ENCODE data around the gene EBLN2.

GRCh38 chr3:73069187-73069586, 7.7 kb downstream of the EBLN2 start:
- TF ChIP-seq POLR2AphosphoS5 (IDR thresholded peaks at IDR 0.05; ENCODE audit: low read depth, low read length) (no peak), POLR2A (IDR thresholded peaks at IDR 0.05; ENCODE audit: low read depth, low read length) (no peak), TAF1 (IDR thresholded peaks at IDR 0.05; ENCODE audit: low read depth, low read length) (no peak), SPI1 (IDR thresholded peaks at IDR 0.05; ENCODE audit: low read depth, low read length) (no peak)

Measured in GM12891 (cell line).